K562 treated with DMSO at 1 percent for 48 hours (cell line): Measurements from ENCODE around the gene KANK4. TPM values are rescaled to one million over a fixed set of nuclear protein-coding genes. Genes with fewer than 3 reads are reported as not detected.

Experiments
- total RNA-seq: library from RNA; unstranded; fragments of 300-600 nt; gene quantifications from 2 replicates; pipeline ENCODE4 v1.2.3, GENCODE V29; 2022; ENCODE audit warnings: low replicate concordance; ENCODE audit errors: extremely low read depth

Gene KANK4
- total RNA-seq, result not detected in 2 replicates

DNA sequence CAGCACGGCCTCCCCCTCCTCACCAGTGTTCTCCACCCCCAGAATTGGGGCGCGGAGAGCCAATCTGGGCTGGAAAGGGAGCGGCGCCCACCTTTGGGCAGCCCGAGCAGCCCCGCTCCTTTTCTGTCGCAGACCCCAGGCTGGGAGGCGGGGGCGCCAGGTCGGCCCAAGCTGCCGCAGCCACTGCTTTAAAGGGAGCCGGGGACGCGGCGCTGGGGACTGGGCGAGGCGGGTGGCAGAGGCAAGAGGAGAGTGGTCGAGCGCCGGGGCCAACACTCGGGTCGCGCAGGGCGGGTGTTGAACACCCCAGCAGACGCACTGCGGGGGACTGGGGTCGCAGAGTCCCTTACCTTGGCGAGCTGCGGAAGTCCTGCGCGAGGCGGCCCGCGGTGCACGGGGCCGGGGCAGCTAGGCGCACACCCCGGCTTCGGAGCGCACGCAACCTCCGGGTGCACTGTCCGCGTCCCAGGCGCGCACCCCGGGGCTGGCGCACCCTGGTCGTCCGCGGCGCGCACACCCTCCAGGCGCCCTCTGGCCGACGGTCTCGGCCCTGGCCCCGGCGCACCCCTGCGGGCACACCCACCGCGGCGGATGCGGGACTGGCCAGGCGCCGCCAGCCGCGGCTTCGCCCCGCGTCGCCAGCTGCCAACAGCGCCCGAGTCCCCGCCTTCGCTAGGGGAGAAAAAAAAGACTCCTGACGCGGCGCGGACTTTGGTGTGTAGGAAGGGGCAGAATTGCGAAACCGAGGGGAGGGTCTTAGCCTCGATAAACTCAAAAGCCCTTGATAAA is at the start of gene KANK4:
KANK4 (minus strand) TSS at position 679 of the 789 bp plus-strand sequence. CDS start 37,870 bp downstream, outside the sequence.

DNA sequence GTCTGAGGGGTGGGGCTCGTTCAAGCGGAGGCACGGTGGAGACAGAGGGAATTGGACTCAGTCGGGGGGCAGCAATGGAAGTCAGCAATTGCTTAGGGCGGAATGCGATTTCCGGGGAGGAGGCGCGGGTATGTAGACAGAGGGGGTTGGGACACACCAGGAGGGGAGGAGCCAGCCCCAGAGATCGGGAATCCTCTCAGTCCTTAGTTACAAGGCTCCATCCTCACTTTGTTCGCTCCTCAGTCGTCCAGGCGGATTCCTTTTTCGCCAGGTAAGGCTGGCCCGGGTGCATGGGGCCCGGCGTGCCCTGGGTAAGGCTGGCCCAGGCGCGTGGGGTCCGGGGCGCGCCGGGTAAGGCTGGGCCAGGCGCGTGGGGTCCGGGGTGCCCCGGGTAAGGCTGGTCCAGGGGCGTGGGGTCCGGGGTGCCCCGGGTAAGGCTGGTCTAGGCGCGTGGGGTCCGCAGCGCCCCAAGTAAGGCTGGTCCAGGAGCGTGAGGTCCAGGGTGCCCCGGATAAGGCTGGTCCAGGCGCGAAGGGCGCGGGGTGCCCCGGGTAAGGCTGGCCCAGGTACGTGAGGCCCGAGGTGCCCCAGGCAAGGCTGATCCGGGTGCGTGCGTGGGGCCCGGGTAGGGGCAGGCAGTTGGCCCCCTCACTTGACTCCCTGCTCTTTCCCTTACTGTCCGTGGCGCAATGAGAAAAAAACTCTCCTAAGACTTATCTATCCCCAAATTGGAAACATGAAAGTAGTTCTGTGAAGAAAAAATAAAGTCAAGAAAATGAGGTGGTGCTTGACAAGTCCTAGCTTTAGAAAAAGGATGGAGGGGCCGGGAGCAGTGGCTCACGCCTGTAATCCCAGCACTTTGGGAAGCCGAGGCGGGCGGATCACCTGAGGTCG is 124.3 kb downstream of the KANK4 start, which contains the start of gene L1TD1:
L1TD1 (plus strand) TSS at position 199 of the 894 bp plus-strand sequence. CDS start 11,780 bp downstream, outside the sequence.

Other genes starting within 250 kb of the KANK4 start
- not detected in 2 replicates for gene L1TD1, start 124.6 kb downstream of the KANK4 start, total RNA-seq
- gene USP1, start 117.6 kb upstream of the KANK4 start, total RNA-seq, result not detected in 2 replicates